ENCODE data around the gene MARK2. TPM values are rescaled to one million over a fixed set of nuclear protein-coding genes. Genes with fewer than 3 reads are reported as not detected.

Gene MARK2
- total RNA-seq, 1 experiment from 2014 or later, result 22.1 TPM

GRCh38 chr11:63841554-63841953 is 2.6 kb downstream of the MARK2 start:
- H3K4me3 ChIP-seq (ENCODE audit: low read length), result peak overlapping the region; percentile 86; the same call in 1 of the 2 replicates
- no peaks in the 10 kb centered on the region for H3K27me3 ChIP-seq (ENCODE audit: low read length)
- H4K20me1 ChIP-seq (ENCODE audit: insufficient read depth, low read depth, low read length), result peaks cover 35% of the 10 kb centered on the region
- H3K4me1 ChIP-seq (ENCODE audit: low read length), result peaks cover 37% of the 10 kb centered on the region
- H3K4me2 ChIP-seq (ENCODE audit: low read depth, low read length, poor library complexity, severe bottlenecking), result peak overlapping the region; percentile 71
- H3K9me3 ChIP-seq (ENCODE audit: low read length), result no peaks in the 10 kb centered on the region
- no peak for DNase-seq
- H3K9ac ChIP-seq (ENCODE audit: low read length), result peak overlapping the region; percentile 95
- peaks cover 22% of the 10 kb centered on the region; the same call in 1 of the 2 replicates for H3K36me3 ChIP-seq (ENCODE audit: insufficient read depth, low read length)
- H3K9me2 ChIP-seq (replicated peaks; ENCODE audit: insufficient read depth, low read length), result no peaks in the 10 kb centered on the region
- peaks cover 70% of the 10 kb centered on the region for H3K79me2 ChIP-seq (ENCODE audit: low read length)
- no peak overlapping the region for H3K27ac ChIP-seq (ENCODE audit: low read length)
- no peak overlapping the region for H2AFZ ChIP-seq (ENCODE audit: low read length)

DNA sequence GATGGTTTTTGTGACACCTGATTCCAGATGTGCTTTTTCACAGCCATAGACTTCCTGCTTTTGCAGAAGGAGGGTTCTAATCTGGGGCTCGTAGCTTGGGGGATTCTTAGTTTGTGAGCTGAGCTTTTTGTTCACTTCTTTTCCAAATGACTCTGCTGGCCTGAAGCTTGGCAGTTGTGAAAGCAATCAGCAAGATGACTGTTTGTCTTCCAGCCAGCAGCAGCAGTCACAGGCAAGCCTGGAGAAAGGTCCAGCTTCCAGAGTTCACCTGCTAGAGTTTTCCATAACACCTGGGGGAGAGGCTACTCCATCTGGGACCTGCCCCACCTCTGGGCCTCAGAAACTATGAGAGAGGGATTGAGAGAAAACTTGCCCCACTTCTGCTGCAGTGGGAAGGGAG is 4.1 kb downstream of the MARK2 start:
- DNase-seq, result no peak
- no peak overlapping the region for H3K27ac ChIP-seq (ENCODE audit: low read length)
- H3K79me2 ChIP-seq (ENCODE audit: low read length), result peaks cover 83% of the 10 kb centered on the region
- peaks cover 44% of the 10 kb centered on the region for H4K20me1 ChIP-seq (ENCODE audit: insufficient read depth, low read depth, low read length)
- H3K4me2 ChIP-seq (ENCODE audit: low read depth, low read length, poor library complexity, severe bottlenecking), result no peak overlapping the region
- H3K4me3 ChIP-seq (ENCODE audit: low read length), result no peak overlapping the region
- no peak overlapping the region for H2AFZ ChIP-seq (ENCODE audit: low read length)
- H3K9me2 ChIP-seq (replicated peaks; ENCODE audit: insufficient read depth, low read length), result no peaks in the 10 kb centered on the region
- no peaks in the 10 kb centered on the region for H3K27me3 ChIP-seq (ENCODE audit: low read length)
- no peak overlapping the region for H3K9ac ChIP-seq (ENCODE audit: low read length)
- H3K36me3 ChIP-seq (ENCODE audit: insufficient read depth, low read length), result peaks cover 22% of the 10 kb centered on the region; the same call in 1 of the 2 replicates
- no peaks in the 10 kb centered on the region for H3K9me3 ChIP-seq (ENCODE audit: low read length)
- peaks cover 29% of the 10 kb centered on the region for H3K4me1 ChIP-seq (ENCODE audit: low read length)

- no peak overlapping the region for H3K27ac ChIP-seq (ENCODE audit: low read length)
- H3K4me2 ChIP-seq (ENCODE audit: low read depth, low read length, poor library complexity, severe bottlenecking), result no peak overlapping the region
- H3K4me1 ChIP-seq (ENCODE audit: low read length), result peaks cover 25% of the 10 kb centered on the region
- no peak overlapping the region for H3K9ac ChIP-seq (ENCODE audit: low read length)
- peaks cover 92% of the 10 kb centered on the region for H3K79me2 ChIP-seq (ENCODE audit: low read length)
- no peaks in the 10 kb centered on the region for H3K9me2 ChIP-seq (replicated peaks; ENCODE audit: insufficient read depth, low read length)
- no peak overlapping the region for H3K4me3 ChIP-seq (ENCODE audit: low read length)
- peaks cover 22% of the 10 kb centered on the region; the same call in 1 of the 2 replicates for H3K36me3 ChIP-seq (ENCODE audit: insufficient read depth, low read length)
- H3K27me3 ChIP-seq (ENCODE audit: low read length), result no peaks in the 10 kb centered on the region
- H3K9me3 ChIP-seq (ENCODE audit: low read length), result no peaks in the 10 kb centered on the region
- no peak overlapping the region for H2AFZ ChIP-seq (ENCODE audit: low read length)
- no peak for DNase-seq
- peaks cover 48% of the 10 kb centered on the region for H4K20me1 ChIP-seq (ENCODE audit: insufficient read depth, low read depth, low read length)
Measured at GRCh38 chr11:63844836-63845235, 5.9 kb downstream of the MARK2 start.

DNA sequence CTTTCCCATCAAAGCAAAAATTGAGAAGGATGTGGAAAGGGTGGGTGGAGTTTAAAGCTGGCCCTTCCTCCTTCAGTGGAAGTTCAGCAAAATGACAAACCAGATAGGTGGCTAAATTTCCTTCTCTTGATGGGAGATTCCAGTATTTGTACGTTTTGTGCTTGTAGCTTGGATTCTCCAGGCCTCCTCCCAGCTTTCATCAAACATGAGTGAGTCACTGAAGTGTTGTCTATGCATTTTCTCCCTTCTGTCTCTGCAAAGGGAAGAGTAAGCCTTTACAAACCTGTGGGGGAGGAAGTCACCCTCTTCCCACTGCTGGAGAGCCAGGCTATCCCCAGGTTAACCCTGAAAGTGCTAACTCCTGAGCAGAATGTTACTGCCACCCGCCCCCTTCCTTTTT is 6.4 kb downstream of the MARK2 start:
- H3K4me1 ChIP-seq (ENCODE audit: low read length), result peaks cover 25% of the 10 kb centered on the region
- no peaks in the 10 kb centered on the region for H3K9me3 ChIP-seq (ENCODE audit: low read length)
- no peak overlapping the region for H2AFZ ChIP-seq (ENCODE audit: low read length)
- DNase-seq, result no peak
- H3K9ac ChIP-seq (ENCODE audit: low read length), result no peak overlapping the region
- H3K4me3 ChIP-seq (ENCODE audit: low read length), result no peak overlapping the region
- H3K27me3 ChIP-seq (ENCODE audit: low read length), result no peaks in the 10 kb centered on the region
- no peak overlapping the region for H3K4me2 ChIP-seq (ENCODE audit: low read depth, low read length, poor library complexity, severe bottlenecking)
- H4K20me1 ChIP-seq (ENCODE audit: insufficient read depth, low read depth, low read length), result peaks cover 43% of the 10 kb centered on the region
- no peaks in the 10 kb centered on the region for H3K9me2 ChIP-seq (replicated peaks; ENCODE audit: insufficient read depth, low read length)
- no peak overlapping the region for H3K27ac ChIP-seq (ENCODE audit: low read length)
- H3K36me3 ChIP-seq (ENCODE audit: insufficient read depth, low read length), result peaks cover 22% of the 10 kb centered on the region; the same call in 1 of the 2 replicates
- H3K79me2 ChIP-seq (ENCODE audit: low read length), result peaks cover 90% of the 10 kb centered on the region

- Histone ChIP-seq H3K4me1 (ENCODE audit: low read length) (peaks cover 19% of the 10 kb centered on the region), H3K79me2 (ENCODE audit: low read length) (peaks cover 90% of the 10 kb centered on the region), H2AFZ (ENCODE audit: low read length) (no peak overlapping the region), H3K9me2 (replicated peaks; ENCODE audit: insufficient read depth, low read length) (no peaks in the 10 kb centered on the region), H3K27me3 (ENCODE audit: low read length) (no peaks in the 10 kb centered on the region), H4K20me1 (ENCODE audit: insufficient read depth, low read depth, low read length) (peaks cover 38% of the 10 kb centered on the region), H3K4me2 (ENCODE audit: low read depth, low read length, poor library complexity, severe bottlenecking) (no peak overlapping the region), H3K9me3 (ENCODE audit: low read length) (no peaks in the 10 kb centered on the region), H3K27ac (ENCODE audit: low read length) (no peak overlapping the region), H3K9ac (ENCODE audit: low read length) (no peak overlapping the region), H3K36me3 (ENCODE audit: insufficient read depth, low read length) (peaks cover 22% of the 10 kb centered on the region; the same call in 1 of the 2 replicates), H3K4me3 (ENCODE audit: low read length) (no peak overlapping the region)
- DNase-seq, result no peak
Measured at GRCh38 chr11:63845911-63846310, 7.0 kb downstream of the MARK2 start.

- H3K4me2 ChIP-seq (ENCODE audit: low read depth, low read length, poor library complexity, severe bottlenecking), result no peak overlapping the region
- no peak overlapping the region for H3K4me3 ChIP-seq (ENCODE audit: low read length)
- H3K79me2 ChIP-seq (ENCODE audit: low read length), result peaks cover 90% of the 10 kb centered on the region
- H3K9me3 ChIP-seq (ENCODE audit: low read length), result no peaks in the 10 kb centered on the region
- DNase-seq, result no peak
- no peaks in the 10 kb centered on the region for H3K9me2 ChIP-seq (replicated peaks; ENCODE audit: insufficient read depth, low read length)
- H3K27me3 ChIP-seq (ENCODE audit: low read length), result no peaks in the 10 kb centered on the region
- H3K27ac ChIP-seq (ENCODE audit: low read length), result no peak overlapping the region
- peaks cover 31% of the 10 kb centered on the region for H4K20me1 ChIP-seq (ENCODE audit: insufficient read depth, low read depth, low read length)
- H2AFZ ChIP-seq (ENCODE audit: low read length), result no peak overlapping the region
- H3K9ac ChIP-seq (ENCODE audit: low read length), result no peak overlapping the region
- peaks cover 17% of the 10 kb centered on the region; the same call in 1 of the 2 replicates for H3K36me3 ChIP-seq (ENCODE audit: insufficient read depth, low read length)
- H3K4me1 ChIP-seq (ENCODE audit: low read length), result peaks cover 9% of the 10 kb centered on the region
Measured at GRCh38 chr11:63846897-63847296, 8.0 kb downstream of the MARK2 start.

- Histone ChIP-seq H2AFZ (ENCODE audit: low read length) (no peak overlapping the region), H3K4me1 (ENCODE audit: low read length) (peaks cover 7% of the 10 kb centered on the region), H3K36me3 (ENCODE audit: insufficient read depth, low read length) (peaks cover 15% of the 10 kb centered on the region; the same call in 1 of the 2 replicates), H3K9ac (ENCODE audit: low read length) (no peak overlapping the region), H3K9me2 (replicated peaks; ENCODE audit: insufficient read depth, low read length) (no peaks in the 10 kb centered on the region), H3K4me2 (ENCODE audit: low read depth, low read length, poor library complexity, severe bottlenecking) (no peak overlapping the region), H4K20me1 (ENCODE audit: insufficient read depth, low read depth, low read length) (peaks cover 29% of the 10 kb centered on the region), H3K79me2 (ENCODE audit: low read length) (peaks cover 90% of the 10 kb centered on the region), H3K4me3 (ENCODE audit: low read length) (no peak overlapping the region), H3K9me3 (ENCODE audit: low read length) (no peaks in the 10 kb centered on the region), H3K27ac (ENCODE audit: low read length) (no peak overlapping the region), H3K27me3 (ENCODE audit: low read length) (no peaks in the 10 kb centered on the region)
- no peak for DNase-seq
Measured at GRCh38 chr11:63847363-63847762, 8.5 kb downstream of the MARK2 start.

DNA sequence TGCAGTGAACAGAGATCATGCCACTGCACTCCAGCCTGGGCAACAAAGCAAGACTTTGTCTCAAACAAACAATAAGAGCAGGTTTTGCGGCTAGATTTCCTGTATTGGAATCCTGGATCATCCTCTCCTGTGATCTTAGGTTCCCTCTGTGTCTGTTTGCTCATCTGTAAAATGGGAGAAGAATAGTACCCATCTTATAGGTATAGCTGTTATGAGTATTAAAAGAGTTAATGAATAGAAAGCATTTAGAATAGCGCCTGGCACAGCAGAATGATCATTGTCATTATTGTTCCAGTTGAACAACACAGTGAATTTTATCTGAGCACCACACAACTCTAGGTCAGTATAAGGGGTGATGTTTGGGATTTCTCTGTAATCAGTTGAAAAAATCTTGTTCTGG is 10.8 kb downstream of the MARK2 start:
- Histone ChIP-seq H3K9me3 (ENCODE audit: low read length) (no peaks in the 10 kb centered on the region), H3K36me3 (ENCODE audit: insufficient read depth, low read length) (peaks cover 15% of the 10 kb centered on the region; the same call in 1 of the 2 replicates), H3K9me2 (replicated peaks; ENCODE audit: insufficient read depth, low read length) (no peaks in the 10 kb centered on the region), H3K4me2 (ENCODE audit: low read depth, low read length, poor library complexity, severe bottlenecking) (no peak overlapping the region), H3K9ac (ENCODE audit: low read length) (no peak overlapping the region), H3K4me1 (ENCODE audit: low read length) (no peaks in the 10 kb centered on the region), H2AFZ (ENCODE audit: low read length) (no peak overlapping the region), H3K79me2 (ENCODE audit: low read length) (peaks cover 90% of the 10 kb centered on the region), H3K27me3 (ENCODE audit: low read length) (no peaks in the 10 kb centered on the region), H3K4me3 (ENCODE audit: low read length) (no peak overlapping the region), H4K20me1 (ENCODE audit: insufficient read depth, low read depth, low read length) (peaks cover 24% of the 10 kb centered on the region), H3K27ac (ENCODE audit: low read length) (no peak overlapping the region)
- no peak for DNase-seq
